GM12872 (cell line): ENCODE results near the gene SPRED2.

ENCODE experiments used
- TF ChIP-seq, protein P1 (sequence below): IDR thresholded peaks from 3 replicates; pipeline ENCODE4 v1.5.1; 2011; ENCODE audit warnings: low read depth, mild to moderate bottlenecking, low read length, moderate library complexity; ENCODE audit not compliant: insufficient read depth

The SPRED2 gene

DNA sequence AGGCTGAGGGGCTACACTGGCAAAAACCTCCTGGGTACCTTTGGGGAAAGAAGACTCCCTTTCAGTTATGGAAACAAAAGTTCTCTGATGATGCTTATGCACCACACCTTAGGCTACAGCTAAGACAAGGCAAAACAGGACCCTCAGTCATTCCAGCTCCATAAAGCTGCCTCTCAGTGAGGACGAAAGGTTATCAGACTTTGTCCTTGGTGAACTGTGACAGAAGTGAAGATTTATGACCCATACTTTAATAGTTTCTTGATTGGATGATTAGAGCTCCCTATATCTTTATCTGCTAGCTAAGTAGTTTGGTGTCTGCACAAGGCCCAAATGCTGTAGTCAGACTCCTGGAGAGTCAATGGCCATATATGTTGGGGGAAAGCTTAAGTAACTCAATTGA is 40.6 kb upstream of the SPRED2 start:
- TF ChIP-seq, protein P1, sequence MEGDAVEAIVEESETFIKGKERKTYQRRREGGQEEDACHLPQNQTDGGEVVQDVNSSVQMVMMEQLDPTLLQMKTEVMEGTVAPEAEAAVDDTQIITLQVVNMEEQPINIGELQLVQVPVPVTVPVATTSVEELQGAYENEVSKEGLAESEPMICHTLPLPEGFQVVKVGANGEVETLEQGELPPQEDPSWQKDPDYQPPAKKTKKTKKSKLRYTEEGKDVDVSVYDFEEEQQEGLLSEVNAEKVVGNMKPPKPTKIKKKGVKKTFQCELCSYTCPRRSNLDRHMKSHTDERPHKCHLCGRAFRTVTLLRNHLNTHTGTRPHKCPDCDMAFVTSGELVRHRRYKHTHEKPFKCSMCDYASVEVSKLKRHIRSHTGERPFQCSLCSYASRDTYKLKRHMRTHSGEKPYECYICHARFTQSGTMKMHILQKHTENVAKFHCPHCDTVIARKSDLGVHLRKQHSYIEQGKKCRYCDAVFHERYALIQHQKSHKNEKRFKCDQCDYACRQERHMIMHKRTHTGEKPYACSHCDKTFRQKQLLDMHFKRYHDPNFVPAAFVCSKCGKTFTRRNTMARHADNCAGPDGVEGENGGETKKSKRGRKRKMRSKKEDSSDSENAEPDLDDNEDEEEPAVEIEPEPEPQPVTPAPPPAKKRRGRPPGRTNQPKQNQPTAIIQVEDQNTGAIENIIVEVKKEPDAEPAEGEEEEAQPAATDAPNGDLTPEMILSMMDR, result no peak

DNA sequence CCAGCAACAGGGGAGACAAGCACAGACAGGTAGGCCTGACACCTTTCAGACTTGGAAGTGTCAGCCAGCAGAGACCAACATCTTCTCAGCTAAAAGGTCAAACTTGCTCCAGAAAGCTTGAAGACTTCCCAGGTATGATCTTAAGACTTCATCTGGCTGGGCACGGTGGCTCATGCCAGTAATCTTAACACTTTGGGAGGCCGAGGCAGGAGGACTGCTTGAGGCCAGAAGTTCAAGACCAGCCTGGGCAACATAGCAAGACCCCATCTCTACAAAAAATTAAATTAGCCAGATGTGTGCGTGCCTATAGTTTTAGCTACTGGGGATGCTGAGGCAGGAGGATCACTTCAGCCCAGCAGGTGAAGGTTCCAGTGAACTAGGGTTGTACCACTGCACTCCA is 39.0 kb upstream of the SPRED2 start:
- TF ChIP-seq, protein P1, result no peak

DNA sequence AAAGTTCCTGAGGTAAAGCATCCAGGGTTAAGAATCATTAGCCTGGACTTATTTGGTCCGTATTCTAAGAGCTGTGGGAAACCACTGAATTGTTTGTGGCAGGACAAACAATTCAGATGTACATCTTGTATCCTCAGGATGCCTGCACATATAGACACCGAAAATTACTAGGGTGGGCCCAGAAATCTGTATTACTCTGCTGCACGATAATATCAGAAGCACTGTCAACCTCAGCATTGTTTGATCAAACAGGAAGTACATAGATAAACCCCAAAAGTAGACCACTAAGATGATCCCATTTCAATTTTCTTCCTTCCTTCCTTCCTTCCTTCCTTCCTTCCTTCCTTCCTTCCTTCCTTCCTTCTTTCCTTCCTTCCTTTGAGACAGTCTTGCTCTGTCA is 34.2 kb upstream of the SPRED2 start:
- TF ChIP-seq, protein P1, result no peak

DNA sequence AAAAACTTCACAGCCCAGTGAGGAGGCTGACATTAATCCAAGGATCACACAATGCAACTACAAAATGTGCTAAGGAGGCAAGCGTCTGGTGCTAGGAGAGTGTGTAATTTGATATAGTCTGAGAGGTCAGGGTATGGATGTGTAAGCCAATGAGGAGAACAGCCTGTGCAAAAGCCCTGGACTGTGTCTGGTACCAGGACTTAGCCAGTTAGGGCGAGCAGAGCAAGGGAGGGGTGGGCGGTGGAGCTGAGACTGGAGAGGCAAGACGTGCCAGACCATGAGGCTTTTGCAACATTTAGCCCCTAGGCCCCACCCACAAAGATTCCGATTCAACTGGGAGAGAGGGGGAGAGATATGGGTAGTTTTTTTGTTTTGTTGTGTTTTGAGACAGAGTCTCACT is 33.5 kb upstream of the SPRED2 start:
- TF ChIP-seq, protein P1, result no peak

DNA sequence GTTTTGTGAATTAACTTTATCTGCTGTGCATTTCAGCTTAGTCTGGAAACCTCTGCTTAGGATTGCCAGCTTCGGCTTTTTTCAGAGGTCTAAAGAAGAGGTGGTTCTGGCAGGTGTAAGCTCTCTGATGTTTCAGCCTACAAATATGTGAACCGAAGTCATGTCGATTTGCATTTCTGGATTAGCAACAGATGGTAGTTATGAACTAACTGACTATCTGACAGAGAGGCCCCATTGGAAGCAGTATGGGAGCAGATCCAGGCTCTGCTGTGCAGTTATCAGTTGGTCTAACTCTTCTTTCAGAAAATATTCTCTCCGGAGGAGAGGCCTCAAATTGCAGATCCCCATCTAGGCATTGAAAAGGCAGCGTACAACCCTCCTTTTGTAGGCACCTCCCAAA is 32.7 kb upstream of the SPRED2 start:
- TF ChIP-seq, protein P1, result no peak

DNA sequence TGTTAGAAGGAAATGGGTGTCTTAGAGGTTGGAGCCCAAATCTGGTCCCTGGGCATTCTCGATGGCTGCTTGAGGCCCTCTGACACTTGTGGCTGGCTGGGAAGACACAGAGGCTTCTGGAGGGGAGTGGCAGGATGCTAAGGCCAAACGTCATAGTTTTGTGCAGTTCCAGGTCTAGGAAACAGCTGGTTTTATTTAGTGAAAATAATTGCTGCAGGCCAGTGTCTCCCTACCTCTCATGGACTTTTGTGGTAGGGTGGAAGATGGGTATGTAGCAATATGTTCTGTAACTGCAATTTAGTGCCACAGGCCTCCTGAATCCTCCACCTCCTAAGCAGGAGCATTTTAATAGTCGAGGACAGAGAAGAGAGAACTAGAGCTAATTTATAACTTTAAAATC is 32.2 kb upstream of the SPRED2 start:
- TF ChIP-seq, protein P1, result no peak

DNA sequence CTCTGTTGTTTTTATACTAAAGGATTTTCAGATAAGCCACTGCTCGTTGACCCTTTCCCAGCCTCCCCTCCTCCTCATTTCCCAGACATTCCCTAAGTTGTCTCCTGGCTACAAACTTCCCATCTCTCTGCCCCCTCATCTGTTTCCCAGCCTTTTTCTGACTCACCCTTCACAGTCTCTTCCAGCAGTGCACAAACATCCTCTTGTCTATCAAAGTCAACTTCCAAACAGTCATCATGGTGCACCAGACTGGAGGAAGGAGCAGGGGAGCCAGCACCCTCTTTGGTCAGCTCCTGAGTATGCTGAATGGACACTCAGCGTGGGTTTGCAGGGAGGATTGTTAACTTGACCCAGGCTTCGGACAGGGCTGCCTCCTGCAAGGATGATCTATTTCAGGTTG is 26.6 kb upstream of the SPRED2 start:
- TF ChIP-seq, protein P1, result no peak

DNA sequence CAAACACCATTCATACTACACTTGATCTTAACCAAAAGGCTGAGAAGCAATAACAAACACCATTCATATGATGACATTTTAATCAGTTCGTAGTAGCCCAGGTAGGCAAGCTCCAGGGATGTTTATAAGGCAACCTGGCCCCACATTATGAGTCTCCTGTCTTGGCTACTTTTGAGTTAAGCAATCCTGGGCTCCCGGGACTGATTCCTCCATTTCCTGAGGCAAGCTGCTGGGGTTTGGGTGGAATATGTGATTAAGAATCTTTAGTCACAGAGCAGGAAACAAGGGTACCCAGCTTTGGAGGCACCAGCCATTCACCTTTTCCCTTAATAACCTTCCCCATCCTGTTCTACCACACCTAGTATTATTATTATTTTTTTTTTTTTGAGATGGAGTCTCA is 24.5 kb upstream of the SPRED2 start:
- TF ChIP-seq, protein P1, result no peak
